HL-60 (cell line): ENCODE measurements around the gene PAPPA.

Experiments
- DNase-seq, 2 experiments: peaks; one replicate each; pipeline ENCODE4 v3.0.0-alpha.2; 2010 to 2020; ENCODE audit warnings: low read depth in 1 of 2, low spot score in 1 of 2
- H3K27ac ChIP-seq: fragments of 250-450 bp; sonication (Bioruptor Pico); replicated peaks from 2 replicates; pipeline ENCODE4 v1.5.1; 2020; ENCODE audit warnings: mild to moderate bottlenecking, moderate library complexity
- H3K27me3 ChIP-seq: fragments of 250-450 bp; sonication (Bioruptor Pico); 2 replicates; pipeline ENCODE4 v1.5.1; 2021; ENCODE audit warnings: mild to moderate bottlenecking, moderate library complexity; ENCODE audit not compliant: insufficient read depth, poor library complexity, severe bottlenecking
- H3K4me3 ChIP-seq: replicated peaks from 2 replicates; pipeline ENCODE4 v1.5.1; 2011; ENCODE audit warnings: mild to moderate bottlenecking, control low read depth, low read length; ENCODE audit not compliant: insufficient read depth
- CTCF ChIP-seq: IDR thresholded peaks from one replicate; pipeline ENCODE4 v1.5.1; 2011; ENCODE audit warnings: low read length, control low read depth, inconsistent platforms; ENCODE audit not compliant: insufficient read depth
- GABPA ChIP-seq: IDR thresholded peaks from 2 replicates; pipeline ENCODE4 v1.6.1; 2012; ENCODE audit warnings: low read depth
- POLR2AphosphoS5 ChIP-seq: IDR thresholded peaks from 2 replicates; pipeline ENCODE4 v1.6.1; 2012; ENCODE audit warnings: low read depth
- REST ChIP-seq: IDR thresholded peaks from 2 replicates; pipeline ENCODE4 v1.6.1; 2012; ENCODE audit warnings: low read depth; ENCODE audit not compliant: insufficient replicate concordance
- SPI1 ChIP-seq: IDR thresholded peaks from 2 replicates; pipeline ENCODE4 v1.6.1; 2012; ENCODE audit warnings: low read depth, mild to moderate bottlenecking, borderline replicate concordance

PAPPA gene

GRCh38 chr9:116298878-116299391 is 145.3 kb downstream of the PAPPA start:
- H3K27ac ChIP-seq = no peak overlapping the region
- DNase-seq = no peak
- no peak overlapping the region for H3K4me3 ChIP-seq

GRCh38 chr9:116300360-116300870 is 146.8 kb downstream of the PAPPA start:
- Histone ChIP-seq H3K27me3 (no peaks in the 10 kb centered on the region), H3K4me3 (no peak overlapping the region), H3K27ac (no peak overlapping the region)
- TF ChIP-seq POLR2AphosphoS5 = no peak
- DNase-seq = no peak

More at GRCh38 chr9:116298878-116299391, 145.3 kb downstream of the PAPPA start:
- no peaks in the 10 kb centered on the region for H3K27me3 ChIP-seq
- TF ChIP-seq POLR2AphosphoS5 (no peak), SPI1 (no peak), GABPA (no peak), CTCF (no peak), REST (no peak)

- TF ChIP-seq POLR2AphosphoS5 (no peak), GABPA (no peak), REST (no peak), CTCF (no peak), SPI1 (no peak)
- no peak overlapping the region for H3K27ac ChIP-seq
- H3K4me3 ChIP-seq = no peak overlapping the region
- DNase-seq = no peak
- H3K27me3 ChIP-seq = no peaks in the 10 kb centered on the region
These were observed 149.7 kb downstream of the PAPPA start for GRCh38 chr9:116303270-116303669.

GRCh38 chr9:116303886-116304538 is 150.4 kb downstream of the PAPPA start:
- Histone ChIP-seq H3K4me3 (no peak overlapping the region), H3K27ac (no peak overlapping the region), H3K27me3 (no peaks in the 10 kb centered on the region)
- TF ChIP-seq GABPA (no peak), POLR2AphosphoS5 (no peak), SPI1 (no peak), REST (no peak), CTCF (no peak)
- no peak for DNase-seq
